GM23338 (cell line): ENCODE results near the gene CALCOCO1. TPM values are rescaled to one million over a fixed set of nuclear protein-coding genes. Genes with fewer than 3 reads are reported as not detected.

Source experiments
- ATAC-seq: fragments of 200-7000 bp; cut with Tn5 transposase; 3 replicates; pipeline ENCODE4 v1.9.1; 2020
- DNase-seq: peaks from one replicate; pipeline ENCODE4 v3.0.0-alpha.2; 2015; ENCODE audit warnings: low spot score
- H2AFZ ChIP-seq: fragments of 200-600 bp; sonication (generic); 2 replicates; pipeline ENCODE4 v1.8.0; 2016; ENCODE audit warnings: antibody characterized with exemption, mild to moderate bottlenecking, moderate library complexity
- H3F3A ChIP-seq: fragments of 200-600 bp; sonication (generic); replicated peaks from 2 replicates; pipeline ENCODE4 v1.8.0; 2017; ENCODE audit warnings: antibody characterized with exemption, mixed run types, low read depth
- H3K27ac ChIP-seq: fragments of 200-600 bp; sonication (generic); 2 replicates; pipeline ENCODE4 v1.6.1; 2016; ENCODE audit warnings: low read depth
- H3K27me3 ChIP-seq: fragments of 200-600 bp; sonication (generic); 2 replicates; pipeline ENCODE4 v1.8.0; 2016; ENCODE audit warnings: mild to moderate bottlenecking, mixed run types, moderate library complexity; ENCODE audit not compliant: insufficient read depth
- H3K36me3 ChIP-seq: fragments of 200-600 bp; sonication (generic); 2 replicates; pipeline ENCODE4 v1.8.0; 2016; ENCODE audit warnings: mild to moderate bottlenecking; ENCODE audit not compliant: insufficient read depth
- H3K4me1 ChIP-seq: fragments of 200-600 bp; sonication (generic); 2 replicates; pipeline ENCODE4 v1.8.0; 2016; ENCODE audit warnings: mild to moderate bottlenecking, moderate library complexity; ENCODE audit not compliant: insufficient read depth
- H3K4me2 ChIP-seq: fragments of 200-600 bp; sonication (generic); 2 replicates; pipeline ENCODE4 v1.7.1; 2017; ENCODE audit warnings: mixed run types
- H3K4me3 ChIP-seq: fragments of 200-600 bp; sonication (generic); 2 replicates; pipeline ENCODE4 v1.6.1; 2016; ENCODE audit warnings: mixed run types
- H3K79me2 ChIP-seq: fragments of 200-600 bp; sonication (generic); replicated peaks from 2 replicates; pipeline ENCODE4 v1.8.0; 2017; ENCODE audit warnings: mild to moderate bottlenecking; ENCODE audit not compliant: insufficient read depth
- H3K9me2 ChIP-seq: fragments of 200-600 bp; sonication (generic); 2 replicates; pipeline ENCODE4 v1.8.0; 2017; ENCODE audit not compliant: insufficient read depth
- H4K20me1 ChIP-seq: fragments of 200-600 bp; sonication (generic); replicated peaks from 2 replicates; pipeline ENCODE4 v1.8.0; 2017; ENCODE audit warnings: mild to moderate bottlenecking; ENCODE audit not compliant: insufficient read depth
- H3K27ac Mint-ChIP-seq: 2 replicates; pipeline ENCODE4 v1.8.0; 2020; ENCODE audit warnings: inconsistent platforms, mild to moderate bottlenecking, moderate library complexity, mixed read lengths
- H3K27me3 Mint-ChIP-seq: 3 replicates; pipeline ENCODE4 v1.8.0; 2022; ENCODE audit warnings: low read depth, mild to moderate bottlenecking, moderate library complexity, mixed read lengths, inconsistent platforms; ENCODE audit not compliant: insufficient read depth, poor library complexity
- H3K36me3 Mint-ChIP-seq: 3 replicates; pipeline ENCODE4 v1.8.0; 2021; ENCODE audit warnings: low read depth, mild to moderate bottlenecking, inconsistent platforms, moderate library complexity, mixed read lengths
- H3K4me1 Mint-ChIP-seq: 3 replicates; pipeline ENCODE4 v1.8.0; 2020; ENCODE audit warnings: mild to moderate bottlenecking, inconsistent platforms, mixed read lengths
- H3K4me3 Mint-ChIP-seq: 3 replicates; pipeline ENCODE4 v1.8.0; 2021; ENCODE audit warnings: moderate library complexity, mild to moderate bottlenecking, inconsistent platforms, mixed read lengths
- H3K9me3 Mint-ChIP-seq: 3 replicates; pipeline ENCODE4 v1.8.0; 2020; ENCODE audit warnings: moderate library complexity, mild to moderate bottlenecking, inconsistent platforms, mixed read lengths
- CREB1 ChIP-seq: fragments of 250-450 bp; sonication (Bioruptor Pico); IDR thresholded peaks from 2 replicates; pipeline ENCODE4 v1.5.0; 2020; ENCODE audit warnings: low read depth, mild to moderate bottlenecking, moderate library complexity
- EZH2 ChIP-seq: fragments of 200-600 bp; sonication (generic); IDR thresholded peaks from one replicate; pipeline ENCODE4 v1.8.0; 2017; ENCODE audit warnings: antibody characterized with exemption, mild to moderate bottlenecking, low read depth; ENCODE audit not compliant: unreplicated experiment
- EZH2phosphoT487 ChIP-seq: fragments of 200-600 bp; sonication (generic); IDR thresholded peaks from one replicate; pipeline ENCODE4 v1.8.1; 2018; ENCODE audit warnings: antibody characterized with exemption; ENCODE audit not compliant: unreplicated experiment
- JUNB ChIP-seq: IDR thresholded peaks from one replicate; pipeline ENCODE4 v1.6.1; 2016; ENCODE audit warnings: antibody characterized with exemption; ENCODE audit not compliant: unreplicated experiment
- NANOG ChIP-seq: IDR thresholded peaks from 2 replicates; pipeline ENCODE4 v1.6.1; 2016; ENCODE audit warnings: antibody characterized with exemption, borderline replicate concordance
- POLR2AphosphoS5 ChIP-seq: IDR thresholded peaks from 2 replicates; pipeline ENCODE4 v1.6.1; 2016; ENCODE audit warnings: antibody characterized with exemption, low read depth
- STAT1 ChIP-seq: IDR thresholded peaks from one replicate; pipeline ENCODE4 v1.6.1; 2016; ENCODE audit warnings: antibody characterized with exemption; ENCODE audit not compliant: unreplicated experiment
- ZNF114 ChIP-seq: fragments of 250-450 bp; sonication (Bioruptor Pico); IDR thresholded peaks from 2 replicates; pipeline ENCODE4 v1.5.0; 2020; ENCODE audit warnings: mild to moderate bottlenecking, moderate library complexity
- ZNF331 ChIP-seq: fragments of 250-450 bp; sonication (Bioruptor Pico); IDR thresholded peaks from 2 replicates; pipeline ENCODE4 v1.5.0; 2020; ENCODE audit warnings: low read depth, mild to moderate bottlenecking, moderate library complexity
- polyA plus RNA-seq: library from polyadenylated mRNA; unstranded; fragments of >200 nt; fragmentation: Nextera tagmentation; extraction: Ambion mirVana; gene quantifications from 2 replicates; pipeline ENCODE4 v1.2.1, GENCODE V29; 2016
- total RNA-seq: library from RNA; depleted of rRNA; stranded (reverse); fragments of >200 nt; shearing (Covaris generic); gene quantifications from 2 replicates; pipeline ENCODE4 v1.2.3, GENCODE V29; 2014
- TF ChIP-seq, protein P1 (sequence below): IDR thresholded peaks from one replicate; pipeline ENCODE4 v1.6.1; 2018; ENCODE audit warnings: antibody characterized with exemption; ENCODE audit not compliant: unreplicated experiment
- TF ChIP-seq, protein P2 (sequence below): IDR thresholded peaks from 2 replicates; pipeline ENCODE4 v1.6.1; 2016; ENCODE audit warnings: antibody characterized with exemption
- TF ChIP-seq, protein P3 (sequence below), 2 experiments: fragments of 200-600 bp in 1 of 2; sonication (generic) in 1 of 2; conservative IDR thresholded peaks; 2 replicates each; pipeline versions ENCODE4 v1.5.1 to v1.6.1; 2016 to 2017; ENCODE audit warnings: antibody characterized with exemption in 2 of 2, low read depth in 2 of 2, mild to moderate bottlenecking in 2 of 2, moderate library complexity in 1 of 2
- TF ChIP-seq, protein P4 (sequence below): fragments of 250-450 bp; sonication (Bioruptor Pico); IDR thresholded peaks from 2 replicates; pipeline ENCODE4 v1.5.0; 2020; ENCODE audit warnings: mild to moderate bottlenecking, moderate library complexity

The CALCOCO1 gene
- total and polyA plus RNA-seq, 2 experiments from 2014 or later, result 6.5 to 20.4 TPM

DNA sequence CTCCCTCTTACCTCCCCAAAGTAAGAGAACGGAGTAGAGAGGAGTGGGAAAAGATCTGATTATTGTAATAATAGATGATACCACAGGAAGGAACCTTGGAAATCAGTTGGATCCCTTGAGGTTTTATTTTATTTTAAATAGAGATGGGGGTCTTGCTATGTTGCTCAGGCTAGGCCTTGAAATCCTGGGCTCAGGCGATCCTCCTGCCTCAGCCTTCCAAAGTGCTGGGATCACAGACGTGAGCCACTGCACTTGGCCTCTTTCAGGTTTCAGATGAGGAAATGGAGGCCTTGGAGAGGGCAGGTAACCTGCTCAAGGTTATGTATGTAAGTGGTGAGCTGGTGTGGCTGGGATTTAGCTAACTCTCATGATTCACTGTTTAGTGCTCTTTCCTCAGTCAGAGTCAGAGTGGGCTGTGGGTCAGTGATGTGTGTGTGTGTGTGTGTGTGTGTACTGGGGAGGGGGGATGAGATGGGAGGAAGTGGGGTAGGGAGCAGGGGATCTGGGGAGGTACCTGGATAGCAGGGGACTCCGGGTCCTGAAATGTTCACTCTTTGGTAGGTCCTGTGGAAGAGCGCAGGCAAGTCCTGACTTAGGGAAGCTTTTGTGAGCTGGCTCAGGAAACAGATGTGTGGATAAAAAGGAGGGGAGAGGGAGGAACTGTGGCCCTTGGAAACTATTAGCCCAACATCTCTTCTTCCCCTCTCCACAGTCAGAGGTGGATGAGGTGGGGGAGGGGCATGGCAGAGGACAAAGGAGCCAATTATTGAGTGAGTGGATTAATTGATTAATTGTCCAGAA lies 29.2 kb upstream of the CALCOCO1 start:
- Histone ChIP-seq H3K9me2 (no peaks in the 10 kb centered on the region), H3K79me2 (no peaks in the 10 kb centered on the region), H3F3A (0 out of 2 replicates have a peak, but pooled peaks cover 15% of the 10 kb centered on the region), H3K27me3 (peaks cover 89% of the 10 kb centered on the region), H3K4me1 (peaks cover 48% of the 10 kb centered on the region), H4K20me1 (no peaks in the 10 kb centered on the region), H3K27ac (peak overlapping the region; percentile 57; the same call in 1 of the 2 replicates), H3K36me3 (no peaks in the 10 kb centered on the region), H2AFZ (peak overlapping the region; percentile 67; the same call in 1 of the 2 replicates), H3K4me2 (peak overlapping the region; percentile 77), H3K4me3 (peak overlapping the region; percentile 47)
- TF ChIP-seq, protein P1, sequence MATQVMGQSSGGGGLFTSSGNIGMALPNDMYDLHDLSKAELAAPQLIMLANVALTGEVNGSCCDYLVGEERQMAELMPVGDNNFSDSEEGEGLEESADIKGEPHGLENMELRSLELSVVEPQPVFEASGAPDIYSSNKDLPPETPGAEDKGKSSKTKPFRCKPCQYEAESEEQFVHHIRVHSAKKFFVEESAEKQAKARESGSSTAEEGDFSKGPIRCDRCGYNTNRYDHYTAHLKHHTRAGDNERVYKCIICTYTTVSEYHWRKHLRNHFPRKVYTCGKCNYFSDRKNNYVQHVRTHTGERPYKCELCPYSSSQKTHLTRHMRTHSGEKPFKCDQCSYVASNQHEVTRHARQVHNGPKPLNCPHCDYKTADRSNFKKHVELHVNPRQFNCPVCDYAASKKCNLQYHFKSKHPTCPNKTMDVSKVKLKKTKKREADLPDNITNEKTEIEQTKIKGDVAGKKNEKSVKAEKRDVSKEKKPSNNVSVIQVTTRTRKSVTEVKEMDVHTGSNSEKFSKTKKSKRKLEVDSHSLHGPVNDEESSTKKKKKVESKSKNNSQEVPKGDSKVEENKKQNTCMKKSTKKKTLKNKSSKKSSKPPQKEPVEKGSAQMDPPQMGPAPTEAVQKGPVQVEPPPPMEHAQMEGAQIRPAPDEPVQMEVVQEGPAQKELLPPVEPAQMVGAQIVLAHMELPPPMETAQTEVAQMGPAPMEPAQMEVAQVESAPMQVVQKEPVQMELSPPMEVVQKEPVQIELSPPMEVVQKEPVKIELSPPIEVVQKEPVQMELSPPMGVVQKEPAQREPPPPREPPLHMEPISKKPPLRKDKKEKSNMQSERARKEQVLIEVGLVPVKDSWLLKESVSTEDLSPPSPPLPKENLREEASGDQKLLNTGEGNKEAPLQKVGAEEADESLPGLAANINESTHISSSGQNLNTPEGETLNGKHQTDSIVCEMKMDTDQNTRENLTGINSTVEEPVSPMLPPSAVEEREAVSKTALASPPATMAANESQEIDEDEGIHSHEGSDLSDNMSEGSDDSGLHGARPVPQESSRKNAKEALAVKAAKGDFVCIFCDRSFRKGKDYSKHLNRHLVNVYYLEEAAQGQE, result no peak
- TF ChIP-seq NANOG (no peak), EZH2phosphoT487 (no peak), EZH2 (no peak), JUNB (no peak), STAT1 (no peak), CREB1 (CRISPR knock-in tag) (no peak), ZNF114 (CRISPR knock-in tag) (no peak), ZNF331 (no peak), POLR2AphosphoS5 (no peak)
- TF ChIP-seq, protein P2, sequence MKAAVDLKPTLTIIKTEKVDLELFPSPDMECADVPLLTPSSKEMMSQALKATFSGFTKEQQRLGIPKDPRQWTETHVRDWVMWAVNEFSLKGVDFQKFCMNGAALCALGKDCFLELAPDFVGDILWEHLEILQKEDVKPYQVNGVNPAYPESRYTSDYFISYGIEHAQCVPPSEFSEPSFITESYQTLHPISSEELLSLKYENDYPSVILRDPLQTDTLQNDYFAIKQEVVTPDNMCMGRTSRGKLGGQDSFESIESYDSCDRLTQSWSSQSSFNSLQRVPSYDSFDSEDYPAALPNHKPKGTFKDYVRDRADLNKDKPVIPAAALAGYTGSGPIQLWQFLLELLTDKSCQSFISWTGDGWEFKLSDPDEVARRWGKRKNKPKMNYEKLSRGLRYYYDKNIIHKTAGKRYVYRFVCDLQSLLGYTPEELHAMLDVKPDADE, result no peak
- TF ChIP-seq, protein P3, sequence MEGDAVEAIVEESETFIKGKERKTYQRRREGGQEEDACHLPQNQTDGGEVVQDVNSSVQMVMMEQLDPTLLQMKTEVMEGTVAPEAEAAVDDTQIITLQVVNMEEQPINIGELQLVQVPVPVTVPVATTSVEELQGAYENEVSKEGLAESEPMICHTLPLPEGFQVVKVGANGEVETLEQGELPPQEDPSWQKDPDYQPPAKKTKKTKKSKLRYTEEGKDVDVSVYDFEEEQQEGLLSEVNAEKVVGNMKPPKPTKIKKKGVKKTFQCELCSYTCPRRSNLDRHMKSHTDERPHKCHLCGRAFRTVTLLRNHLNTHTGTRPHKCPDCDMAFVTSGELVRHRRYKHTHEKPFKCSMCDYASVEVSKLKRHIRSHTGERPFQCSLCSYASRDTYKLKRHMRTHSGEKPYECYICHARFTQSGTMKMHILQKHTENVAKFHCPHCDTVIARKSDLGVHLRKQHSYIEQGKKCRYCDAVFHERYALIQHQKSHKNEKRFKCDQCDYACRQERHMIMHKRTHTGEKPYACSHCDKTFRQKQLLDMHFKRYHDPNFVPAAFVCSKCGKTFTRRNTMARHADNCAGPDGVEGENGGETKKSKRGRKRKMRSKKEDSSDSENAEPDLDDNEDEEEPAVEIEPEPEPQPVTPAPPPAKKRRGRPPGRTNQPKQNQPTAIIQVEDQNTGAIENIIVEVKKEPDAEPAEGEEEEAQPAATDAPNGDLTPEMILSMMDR (conservative IDR thresholded peaks at IDR 0.05; ENCODE audit: low read depth in 2 of 2), result no peak
- TF ChIP-seq, protein P4, sequence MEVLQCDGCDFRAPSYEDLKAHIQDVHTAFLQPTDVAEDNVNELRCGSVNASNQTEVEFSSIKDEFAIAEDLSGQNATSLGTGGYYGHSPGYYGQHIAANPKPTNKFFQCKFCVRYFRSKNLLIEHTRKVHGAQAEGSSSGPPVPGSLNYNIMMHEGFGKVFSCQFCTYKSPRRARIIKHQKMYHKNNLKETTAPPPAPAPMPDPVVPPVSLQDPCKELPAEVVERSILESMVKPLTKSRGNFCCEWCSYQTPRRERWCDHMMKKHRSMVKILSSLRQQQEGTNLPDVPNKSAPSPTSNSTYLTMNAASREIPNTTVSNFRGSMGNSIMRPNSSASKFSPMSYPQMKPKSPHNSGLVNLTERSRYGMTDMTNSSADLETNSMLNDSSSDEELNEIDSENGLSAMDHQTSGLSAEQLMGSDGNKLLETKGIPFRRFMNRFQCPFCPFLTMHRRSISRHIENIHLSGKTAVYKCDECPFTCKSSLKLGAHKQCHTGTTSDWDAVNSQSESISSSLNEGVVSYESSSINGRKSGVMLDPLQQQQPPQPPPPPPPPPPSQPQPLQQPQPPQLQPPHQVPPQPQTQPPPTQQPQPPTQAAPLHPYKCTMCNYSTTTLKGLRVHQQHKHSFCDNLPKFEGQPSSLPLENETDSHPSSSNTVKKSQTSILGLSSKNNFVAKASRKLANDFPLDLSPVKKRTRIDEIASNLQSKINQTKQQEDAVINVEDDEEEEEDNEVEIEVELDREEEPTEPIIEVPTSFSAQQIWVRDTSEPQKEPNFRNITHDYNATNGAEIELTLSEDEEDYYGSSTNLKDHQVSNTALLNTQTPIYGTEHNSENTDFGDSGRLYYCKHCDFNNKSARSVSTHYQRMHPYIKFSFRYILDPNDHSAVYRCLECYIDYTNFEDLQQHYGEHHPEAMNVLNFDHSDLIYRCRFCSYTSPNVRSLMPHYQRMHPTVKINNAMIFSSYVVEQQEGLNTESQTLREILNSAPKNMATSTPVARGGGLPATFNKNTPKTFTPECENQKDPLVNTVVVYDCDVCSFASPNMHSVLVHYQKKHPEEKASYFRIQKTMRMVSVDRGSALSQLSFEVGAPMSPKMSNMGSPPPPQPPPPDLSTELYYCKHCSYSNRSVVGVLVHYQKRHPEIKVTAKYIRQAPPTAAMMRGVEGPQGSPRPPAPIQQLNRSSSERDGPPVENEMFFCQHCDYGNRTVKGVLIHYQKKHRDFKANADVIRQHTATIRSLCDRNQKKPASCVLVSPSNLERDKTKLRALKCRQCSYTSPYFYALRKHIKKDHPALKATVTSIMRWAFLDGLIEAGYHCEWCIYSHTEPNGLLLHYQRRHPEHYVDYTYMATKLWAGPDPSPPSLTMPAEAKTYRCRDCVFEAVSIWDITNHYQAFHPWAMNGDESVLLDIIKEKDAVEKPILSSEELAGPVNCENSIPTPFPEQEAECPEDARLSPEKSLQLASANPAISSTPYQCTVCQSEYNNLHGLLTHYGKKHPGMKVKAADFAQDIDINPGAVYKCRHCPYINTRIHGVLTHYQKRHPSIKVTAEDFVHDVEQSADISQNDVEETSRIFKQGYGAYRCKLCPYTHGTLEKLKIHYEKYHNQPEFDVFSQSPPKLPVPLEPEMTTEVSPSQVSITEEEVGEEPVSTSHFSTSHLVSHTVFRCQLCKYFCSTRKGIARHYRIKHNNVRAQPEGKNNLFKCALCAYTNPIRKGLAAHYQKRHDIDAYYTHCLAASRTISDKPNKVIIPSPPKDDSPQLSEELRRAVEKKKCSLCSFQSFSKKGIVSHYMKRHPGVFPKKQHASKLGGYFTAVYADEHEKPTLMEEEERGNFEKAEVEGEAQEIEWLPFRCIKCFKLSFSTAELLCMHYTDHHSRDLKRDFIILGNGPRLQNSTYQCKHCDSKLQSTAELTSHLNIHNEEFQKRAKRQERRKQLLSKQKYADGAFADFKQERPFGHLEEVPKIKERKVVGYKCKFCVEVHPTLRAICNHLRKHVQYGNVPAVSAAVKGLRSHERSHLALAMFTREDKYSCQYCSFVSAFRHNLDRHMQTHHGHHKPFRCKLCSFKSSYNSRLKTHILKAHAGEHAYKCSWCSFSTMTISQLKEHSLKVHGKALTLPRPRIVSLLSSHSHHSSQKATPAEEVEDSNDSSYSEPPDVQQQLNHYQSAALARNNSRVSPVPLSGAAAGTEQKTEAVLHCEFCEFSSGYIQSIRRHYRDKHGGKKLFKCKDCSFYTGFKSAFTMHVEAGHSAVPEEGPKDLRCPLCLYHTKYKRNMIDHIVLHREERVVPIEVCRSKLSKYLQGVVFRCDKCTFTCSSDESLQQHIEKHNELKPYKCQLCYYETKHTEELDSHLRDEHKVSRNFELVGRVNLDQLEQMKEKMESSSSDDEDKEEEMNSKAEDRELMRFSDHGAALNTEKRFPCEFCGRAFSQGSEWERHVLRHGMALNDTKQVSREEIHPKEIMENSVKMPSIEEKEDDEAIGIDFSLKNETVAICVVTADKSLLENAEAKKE (CRISPR knock-in tag), result no peak
- ATAC-seq (peak; percentile 4), DNase-seq (peak; percentile 44)
- Mint-ChIP-seq H3K4me3 (peak overlapping the region; percentile 70; the same call in 2 of the 3 replicates), H3K9me3 (no peaks in the 10 kb centered on the region; the same call in 2 of the 3 replicates), H3K27ac (no peak overlapping the region), H3K4me1 (peaks cover 21% of the 10 kb centered on the region), H3K36me3 (no peaks in the 10 kb centered on the region), H3K27me3 (peaks cover 20% of the 10 kb centered on the region)
